Peyer's patch (tissue), 4 donors: ENCODE results near the gene ARSG. TPM values are rescaled to one million over a fixed set of nuclear protein-coding genes. Genes with fewer than 3 reads are reported as not detected.
A peak's percentile ranks its signal among the peaks of the same experiment; 100 is the strongest.

ENCODE experiments used
- DNase-seq, 3 donors: peaks; one replicate each; pipeline ENCODE4 v3.0.0-alpha.2; 2017 to 2019
- H3K27ac ChIP-seq, 4 donors: fragments of 200-600 bp; sonication (generic); one replicate each; pipeline ENCODE4 v1.5.1; 2016 to 2019
- H3K27me3 ChIP-seq, 2 donors: fragments of 200-600 bp; sonication (generic); one replicate each; pipeline ENCODE4 v1.5.1; 2019
- H3K36me3 ChIP-seq, 3 donors: fragments of 200-600 bp; sonication (generic); one replicate each; pipeline ENCODE4 v1.5.1; 2016 to 2019
- H3K4me1 ChIP-seq, 4 donors: fragments of 200-600 bp; sonication (generic); one replicate each; pipeline ENCODE4 v1.5.1; 2016 to 2019
- H3K4me3 ChIP-seq, 4 donors: fragments of 200-600 bp; sonication (generic); 1 replicate in 3 of 4; 2 replicates in 1 of 4; pipeline ENCODE4 v1.5.1; 2016 to 2019; ENCODE audit warnings: mild to moderate bottlenecking in 1 of 4
- H3K9me3 ChIP-seq, 4 donors: fragments of 200-600 bp; sonication (generic); one replicate each; pipeline ENCODE4 v1.5.1; 2016 to 2019; ENCODE audit warnings: mild to moderate bottlenecking in 1 of 4
- CTCF ChIP-seq, 6 experiments: fragments of 450-650 bp in 4 of 6; fragments of 200-600 bp in 2 of 6; sonication (generic) in 1 of 6; IDR thresholded peaks; one replicate each; pipeline ENCODE4 v1.5.1; 2017 to 2019; ENCODE audit warnings: antibody characterized with exemption in 6 of 6, mild to moderate bottlenecking in 3 of 6, moderate library complexity in 1 of 6
- POLR2A ChIP-seq, 2 donors: fragments of 450-650 bp; IDR thresholded peaks; one replicate each; pipeline ENCODE4 v1.5.1; 2017; ENCODE audit warnings: antibody characterized with exemption in 2 of 2, mild to moderate bottlenecking in 2 of 2, moderate library complexity in 2 of 2
- total RNA-seq, 4 donors: library from RNA; depleted of rRNA; stranded (reverse); fragments of >200 nt; gene quantifications; one replicate each; pipeline ENCODE4 v1.1.0, GENCODE V29; 2016

The ARSG gene
- total RNA-seq, 4 donors from 2014 or later, result 0.70 to 29.7 (median 2.0) TPM

GRCh38 chr17:68460146-68460545 is 168.9 kb downstream of the ARSG start:
- TF ChIP-seq CTCF (IDR thresholded peaks at IDR 0.05), result no peak
- no peak for TF ChIP-seq POLR2A (IDR thresholded peaks at IDR 0.05)
- Histone ChIP-seq H3K4me3 (no peak overlapping the region), H3K4me1 (peaks cover 0 to 27% (median 4%) of the 10 kb centered on the region in 4 donors), H3K27ac (peak overlapping the region in 1 of 4 donors; percentile 10), H3K27me3 (no peaks in the 10 kb centered on the region), H3K36me3 (no peaks in the 10 kb centered on the region), H3K9me3 (no peaks in the 10 kb centered on the region)
- DNase-seq, result no peak

- Histone ChIP-seq H3K36me3 (no peaks in the 10 kb centered on the region), H3K27me3 (no peaks in the 10 kb centered on the region), H3K4me3 (no peak overlapping the region), H3K27ac (no peak overlapping the region), H3K4me1 (peaks cover 0 to 24% (median 4%) of the 10 kb centered on the region in 4 donors), H3K9me3 (no peaks in the 10 kb centered on the region)
- TF ChIP-seq CTCF (IDR thresholded peaks at IDR 0.05) (no peak), POLR2A (IDR thresholded peaks at IDR 0.05) (no peak)
- DNase-seq, result peak in 1 of 3 donors; percentile 32
These were observed 169.4 kb downstream of the ARSG start for GRCh38 chr17:68460715-68461114.

- Histone ChIP-seq H3K36me3 (no peaks in the 10 kb centered on the region), H3K27me3 (no peaks in the 10 kb centered on the region), H3K9me3 (no peaks in the 10 kb centered on the region), H3K27ac (no peak overlapping the region), H3K4me1 (peaks cover 0 to 20% (median 4%) of the 10 kb centered on the region in 4 donors), H3K4me3 (no peak overlapping the region)
- no peak for TF ChIP-seq CTCF (IDR thresholded peaks at IDR 0.05)
- TF ChIP-seq POLR2A (IDR thresholded peaks at IDR 0.05), result no peak
- no peak for DNase-seq
These were observed 169.8 kb downstream of the ARSG start for GRCh38 chr17:68461122-68461539.

- no peak for DNase-seq
- no peak overlapping the region for H3K27ac ChIP-seq
- no peaks in the 10 kb centered on the region for H3K36me3 ChIP-seq
- H3K4me1 ChIP-seq, result peaks cover 0 to 15% (median 3%) of the 10 kb centered on the region in 4 donors
- H3K4me3 ChIP-seq, result no peak overlapping the region
- no peaks in the 10 kb centered on the region for H3K27me3 ChIP-seq
- TF ChIP-seq POLR2A (IDR thresholded peaks at IDR 0.05) (no peak), CTCF (IDR thresholded peaks at IDR 0.05) (no peak)
- no peaks in the 10 kb centered on the region for H3K9me3 ChIP-seq
These were observed 170.3 kb downstream of the ARSG start for GRCh38 chr17:68461589-68461988.

- peak; percentile 50 to 86 (median 56) for DNase-seq
- Histone ChIP-seq H3K4me1 (peaks cover 0 to 14% (median 0%) of the 10 kb centered on the region in 4 donors), H3K36me3 (no peaks in the 10 kb centered on the region), H3K27ac (no peak overlapping the region), H3K27me3 (no peaks in the 10 kb centered on the region), H3K4me3 (no peak overlapping the region), H3K9me3 (no peaks in the 10 kb centered on the region)
- TF ChIP-seq CTCF (IDR thresholded peaks at IDR 0.05) (peak; percentile 38 to 86 (median 80)), POLR2A (IDR thresholded peaks at IDR 0.05) (no peak)
These were observed 171.3 kb downstream of the ARSG start for GRCh38 chr17:68462381-68463210.
